NCI-H524 treated with DMSO at 0.1 percent for 48 hours (cell line): ENCODE results near the gene ARL14.

Experiments used
- DNase-seq: peaks from one replicate; lab custom pipeline; 2025; lab: John Stamatoyannopoulos, UW

ARL14 gene

GRCh38 chr3:160676547-160677303 is at the start of gene ARL14:
ARL14 (plus strand) TSS chr3:160677160; CDS start chr3:160677347, 187 bp downstream.
- no peak for DNase-seq

DNA sequence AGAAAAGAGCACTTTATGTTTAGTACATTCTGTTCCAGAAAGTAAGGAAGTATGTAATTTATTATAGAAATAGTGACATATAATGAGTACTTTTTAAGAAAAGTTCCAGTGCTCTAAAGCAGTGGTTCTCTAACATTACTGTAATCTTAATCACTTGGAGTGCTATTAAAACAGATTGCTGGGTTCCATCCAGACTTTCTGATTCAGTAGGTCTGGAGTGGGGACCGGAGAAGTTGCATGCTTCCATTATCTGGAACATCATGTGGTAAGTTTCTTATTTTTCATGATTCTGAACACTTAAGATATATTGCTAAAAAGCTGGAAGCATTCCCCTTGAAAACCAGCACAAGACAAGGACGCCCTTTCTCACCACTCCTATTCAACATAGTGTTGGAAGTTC is 47.5 kb upstream of the ARL14 start:
- DNase-seq: no peak

DNA sequence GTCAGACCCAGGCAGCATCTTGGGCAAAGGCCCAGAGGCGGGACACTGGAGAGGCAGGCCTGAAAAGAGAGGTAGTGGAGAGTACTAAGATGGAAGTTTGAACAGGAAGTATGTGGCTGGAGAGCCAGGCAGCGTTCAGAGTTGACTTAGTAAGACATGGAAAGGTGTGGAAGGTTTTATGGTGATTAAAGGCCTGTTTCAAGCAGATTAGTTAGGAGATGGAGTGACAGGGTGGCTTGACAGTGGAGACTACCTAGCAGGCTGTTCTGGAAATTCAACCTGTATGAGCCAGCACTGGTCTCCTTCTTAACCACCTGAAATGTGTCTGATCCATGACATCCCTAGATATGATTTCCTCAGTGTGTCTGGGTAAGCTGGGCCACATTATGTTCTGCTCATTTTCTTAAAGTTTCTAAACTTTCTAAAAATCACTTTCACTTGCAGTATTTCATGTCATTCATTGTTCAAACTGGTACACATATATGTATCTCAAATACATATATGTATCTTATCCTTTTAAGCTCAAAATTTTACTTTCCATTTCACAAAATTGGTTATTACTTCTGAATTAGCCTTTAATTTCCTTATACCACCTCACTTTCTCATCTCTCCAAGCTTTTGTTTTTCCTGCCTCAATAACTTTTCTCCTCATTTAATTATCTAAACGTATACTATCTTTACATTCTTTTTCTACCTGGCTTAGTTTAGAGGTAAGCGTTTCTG is 43.4 kb upstream of the ARL14 start:
- DNase-seq: no peak

DNA sequence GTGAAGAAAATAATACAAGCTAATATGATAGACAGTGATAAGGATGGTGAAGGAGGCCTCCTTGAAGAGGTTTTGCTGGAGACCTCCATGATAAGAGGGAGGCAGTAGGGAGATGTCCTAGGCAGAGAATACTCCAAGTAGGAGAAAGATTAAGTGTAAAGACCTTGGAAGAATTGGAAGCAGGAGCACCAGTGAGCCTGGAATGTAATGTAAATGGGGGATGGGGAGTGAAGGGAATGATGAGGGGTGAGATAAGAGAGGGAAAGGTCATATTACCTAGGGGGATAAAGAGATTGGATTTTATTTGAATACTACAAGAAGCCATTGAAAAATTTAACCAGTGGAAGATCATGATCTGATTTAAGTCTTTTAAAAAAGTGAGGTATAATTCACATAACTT is 41.7 kb upstream of the ARL14 start:
- DNase-seq: no peak

DNA sequence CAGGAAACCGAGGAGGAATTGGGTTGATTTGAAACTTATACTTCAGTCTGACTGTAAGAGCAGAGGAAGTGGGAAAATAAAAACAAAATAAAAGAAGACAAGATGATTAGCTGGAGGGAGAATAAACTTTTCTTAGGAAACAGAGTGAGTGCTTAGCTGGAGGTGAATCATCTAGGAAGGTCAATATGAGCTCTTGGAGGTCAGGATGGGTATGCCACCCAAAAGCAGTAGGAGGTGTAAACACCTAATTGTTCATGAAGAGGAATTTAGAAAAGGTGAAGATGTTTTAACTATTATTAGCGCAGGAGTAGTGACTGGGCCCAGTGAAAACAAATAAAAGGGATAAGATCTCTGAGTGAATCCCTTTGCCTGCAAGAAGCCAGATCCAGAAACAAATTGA is 39.9 kb upstream of the ARL14 start:
- no peak for DNase-seq

GRCh38 chr3:160638184-160638583 is 38.8 kb upstream of the ARL14 start:
- DNase-seq: no peak

GRCh38 chr3:160641665-160642309 is 35.2 kb upstream of the ARL14 start:
- DNase-seq: no peak

- no peak for DNase-seq
Observed at GRCh38 chr3:160643994-160644393, 33.0 kb upstream of the ARL14 start.

GRCh38 chr3:160644491-160644890 is 32.5 kb upstream of the ARL14 start:
- no peak for DNase-seq

GRCh38 chr3:160648701-160649100 is 28.3 kb upstream of the ARL14 start:
- DNase-seq: no peak

DNA sequence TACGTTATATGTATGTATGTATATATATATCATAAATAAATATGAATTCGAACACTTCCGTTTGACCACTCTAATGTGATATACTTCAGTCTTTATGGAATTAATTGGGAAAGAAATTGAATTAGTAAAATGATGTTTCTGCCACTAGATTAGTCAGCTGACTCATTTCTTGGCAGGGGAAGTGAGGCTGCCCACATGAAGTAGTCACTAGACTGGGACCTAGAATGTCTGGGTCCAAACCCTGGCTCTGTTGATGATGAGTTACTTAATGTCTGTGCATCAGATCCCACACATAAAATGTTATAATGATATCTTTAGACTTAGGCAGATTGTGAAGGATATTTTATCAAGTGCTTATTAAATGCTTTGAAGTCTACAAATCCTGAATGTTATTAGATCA is 27.4 kb upstream of the ARL14 start:
- DNase-seq: no peak

GRCh38 chr3:160653512-160653911 is 23.4 kb upstream of the ARL14 start:
- no peak for DNase-seq

DNA sequence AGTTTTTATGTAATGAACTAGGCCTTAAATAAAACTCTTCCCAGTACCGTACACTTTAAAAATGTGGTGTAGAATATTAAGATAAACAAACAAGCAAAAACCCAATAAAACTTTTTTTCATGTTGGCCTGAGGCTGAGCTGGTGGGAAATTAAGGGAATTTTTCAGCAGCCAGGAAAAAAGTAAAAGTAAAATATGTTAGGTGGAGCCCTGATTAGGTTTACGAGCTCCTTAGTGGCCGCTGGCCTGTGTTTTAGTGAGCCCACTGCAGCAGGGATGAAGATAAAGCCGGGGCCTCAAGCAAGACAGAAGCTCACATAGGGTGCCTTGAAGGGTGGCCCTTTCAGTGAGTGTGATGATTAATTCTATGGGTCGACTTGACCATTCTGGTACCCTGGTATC is 16.1 kb upstream of the ARL14 start:
- DNase-seq: no peak

- no peak for DNase-seq
Observed at GRCh38 chr3:160661660-160662059, 15.3 kb upstream of the ARL14 start.

DNA sequence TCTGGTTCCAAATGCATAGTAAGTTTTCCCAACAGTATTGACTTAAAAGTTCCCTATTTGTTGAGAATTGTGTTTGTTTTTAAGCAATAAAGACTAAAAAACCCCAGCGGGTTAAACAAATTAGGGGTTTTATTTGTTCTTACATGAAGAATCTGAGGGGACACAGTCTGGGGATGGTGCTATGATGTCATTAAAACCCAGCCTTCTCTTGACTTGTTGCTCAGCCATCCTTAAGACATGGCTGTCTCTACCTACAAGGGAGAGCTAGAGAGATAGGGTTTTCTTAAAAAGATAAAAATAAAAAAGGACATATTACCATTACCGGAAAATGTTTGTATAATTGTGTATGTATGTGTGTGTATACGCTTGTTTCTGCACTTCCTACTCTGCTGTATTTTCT is 11.7 kb upstream of the ARL14 start:
- DNase-seq: no peak

DNA sequence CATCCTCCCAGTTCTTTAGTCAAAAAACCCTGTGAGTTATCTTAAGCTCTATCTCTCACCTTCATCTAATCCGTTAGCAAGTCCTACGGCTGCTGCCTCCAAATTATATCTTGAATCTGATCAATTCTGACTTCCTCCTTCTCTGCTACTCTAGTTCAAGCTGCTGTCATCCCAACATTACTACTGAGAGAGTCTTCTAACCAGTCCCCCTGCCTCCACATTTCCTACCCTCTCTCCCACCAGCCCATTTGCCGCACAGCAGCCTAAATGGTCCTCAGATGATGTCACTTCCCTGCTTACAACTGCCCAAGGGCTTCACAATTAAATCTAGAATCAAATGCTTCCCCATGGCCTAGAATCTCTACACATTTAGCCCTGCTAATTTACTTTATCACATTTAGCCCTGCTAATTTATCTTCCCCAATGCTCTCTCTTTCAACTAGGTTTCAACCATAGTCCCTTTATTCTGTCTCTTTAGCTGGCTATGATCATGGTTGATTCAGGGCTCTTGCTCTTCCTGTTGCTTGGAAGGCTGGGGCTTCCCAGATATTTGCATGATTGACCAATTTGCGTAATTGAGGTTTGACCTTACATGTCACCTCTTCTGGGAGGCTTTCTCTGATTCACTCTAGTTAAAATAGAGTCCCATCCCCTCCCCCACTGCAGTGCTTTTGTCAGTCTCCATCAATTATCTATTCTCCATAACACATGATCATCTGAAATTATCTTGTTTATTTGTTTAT is 11.0 kb upstream of the ARL14 start:
- no peak for DNase-seq

DNA sequence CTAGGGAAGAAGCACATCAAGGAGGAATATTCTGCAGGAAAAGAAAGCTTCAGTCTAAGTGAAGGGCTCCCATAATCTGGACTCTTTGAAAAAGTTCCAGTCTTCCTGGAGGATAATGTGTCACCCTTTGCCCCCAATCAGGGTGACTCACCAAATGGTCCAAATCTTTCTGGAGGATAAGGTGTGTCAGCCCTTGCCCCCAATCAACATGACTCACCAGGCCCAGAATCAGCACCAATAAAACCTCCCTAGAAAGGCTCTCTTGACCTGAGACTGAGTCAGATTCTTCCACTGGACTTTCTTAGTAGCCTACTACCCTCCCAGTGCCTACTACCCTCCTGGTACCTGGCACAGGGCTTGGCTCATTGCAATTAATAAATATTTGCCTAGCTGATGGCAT is 9.5 kb upstream of the ARL14 start:
- DNase-seq: no peak

GRCh38 chr3:160668454-160668853 is 8.5 kb upstream of the ARL14 start:
- no peak for DNase-seq

- DNase-seq: no peak
Observed at GRCh38 chr3:160671231-160671630, 5.7 kb upstream of the ARL14 start.

DNA sequence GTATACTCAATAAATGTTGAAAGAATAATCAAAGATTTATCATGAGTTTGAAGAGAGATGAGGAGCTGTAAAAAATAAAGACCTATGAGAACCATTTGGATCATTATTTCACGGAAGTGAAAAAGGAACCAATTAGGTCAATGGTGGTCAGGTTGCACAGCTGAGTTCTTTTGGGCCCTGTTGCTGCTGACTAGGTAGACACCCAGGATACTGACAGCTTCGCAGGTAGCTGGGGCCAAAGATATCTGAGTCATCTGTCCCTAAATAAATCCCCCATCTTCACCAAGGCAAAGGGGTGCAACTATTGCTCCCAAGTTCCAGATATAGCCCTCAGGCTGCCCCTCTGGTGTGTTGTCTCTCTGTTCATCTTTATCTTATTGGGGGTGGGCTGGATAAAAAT is 5.0 kb upstream of the ARL14 start:
- DNase-seq: no peak

- DNase-seq: no peak
Observed at GRCh38 chr3:160673188-160673587, 3.8 kb upstream of the ARL14 start.

- DNase-seq: no peak
Observed at GRCh38 chr3:160675566-160676124, 1.3 kb upstream of the ARL14 start.
